GDM1 (cell line): Measurements from ENCODE around the gene MYBPH.

ENCODE experiments used
- DNase-seq: peaks from one replicate; lab custom pipeline; 2025; lab: John Stamatoyannopoulos, UW

Gene MYBPH

GRCh38 chr1:203178821-203179666 lies 3.4 kb upstream of the MYBPH start:
- DNase-seq = no peak

- no peak for DNase-seq
Measured at GRCh38 chr1:203178083-203178482, 2.5 kb upstream of the MYBPH start.

DNA sequence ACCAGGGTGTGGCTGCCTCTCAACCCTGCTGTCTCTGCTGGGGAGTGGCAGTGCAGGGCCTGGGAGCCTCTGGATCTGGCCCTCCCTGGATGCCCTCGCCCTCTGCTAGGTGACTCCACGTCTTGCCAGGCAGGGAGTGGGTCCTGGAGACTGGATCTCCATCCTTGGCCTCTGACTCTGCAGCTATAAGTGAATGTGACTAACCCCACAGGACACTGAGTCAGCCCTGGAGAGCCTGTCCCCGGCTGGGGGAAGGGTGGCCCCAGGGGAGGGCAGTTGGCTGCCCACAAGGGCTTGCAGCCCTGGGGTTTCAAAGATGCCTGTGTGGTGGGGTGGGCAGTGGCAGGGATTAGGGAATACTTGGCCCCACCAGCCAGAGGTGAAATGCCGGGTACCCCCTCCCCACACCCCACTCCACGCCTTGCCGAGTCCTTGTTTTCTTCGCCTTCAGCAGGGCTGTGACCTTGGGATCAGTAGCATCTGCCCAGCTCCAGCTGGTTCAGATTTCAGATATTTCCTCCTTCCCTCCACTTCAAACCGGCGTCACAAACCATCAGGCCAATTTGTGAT lies 1.9 kb upstream of the MYBPH start:
- DNase-seq = no peak

GRCh38 chr1:203177036-203177405 lies 1.4 kb upstream of the MYBPH start:
- DNase-seq = no peak

- DNase-seq = no peak
Measured at GRCh38 chr1:203176273-203177035, 828 bp upstream of the MYBPH start.

- no peak for DNase-seq
Measured at GRCh38 chr1:203175827-203176241, 208 bp upstream of the MYBPH start.

DNA sequence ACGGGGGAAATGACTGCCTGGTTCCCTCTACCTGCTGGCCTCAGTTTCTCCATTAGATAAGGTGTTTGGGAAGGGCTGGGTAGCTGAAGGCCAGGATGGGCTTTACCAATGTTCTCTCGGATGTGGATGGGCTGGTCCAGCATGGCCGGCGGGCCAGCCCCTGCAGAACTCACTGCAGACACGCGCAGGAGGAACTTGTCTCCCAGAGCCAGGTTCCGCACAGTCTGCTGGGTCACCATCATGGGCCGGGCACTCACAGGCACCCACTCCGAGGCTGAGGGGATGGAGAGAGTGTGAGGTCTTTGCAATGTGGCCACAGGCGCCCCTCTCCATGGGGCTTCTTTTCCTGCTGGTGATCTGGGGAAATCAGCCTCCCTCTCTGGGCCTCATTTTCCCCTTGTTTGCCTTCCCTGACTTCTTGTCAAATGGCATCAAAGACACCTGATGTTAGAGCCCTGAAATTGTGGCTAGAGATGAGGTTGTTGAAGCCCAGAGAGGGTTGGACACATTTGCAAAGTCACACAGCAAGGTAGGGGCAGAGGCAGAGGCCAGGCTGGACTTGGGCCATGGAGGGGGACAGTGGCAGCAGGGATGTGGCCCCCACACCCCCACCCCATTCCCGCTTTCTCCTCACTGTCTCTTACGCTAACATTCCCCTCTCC lies 1.2 kb downstream of the MYBPH start:
- no peak for DNase-seq

GRCh38 chr1:203173566-203173965 lies 2.1 kb downstream of the MYBPH start:
- DNase-seq = no peak

GRCh38 chr1:203173011-203173555 lies 2.5 kb downstream of the MYBPH start:
- DNase-seq = no peak

DNA sequence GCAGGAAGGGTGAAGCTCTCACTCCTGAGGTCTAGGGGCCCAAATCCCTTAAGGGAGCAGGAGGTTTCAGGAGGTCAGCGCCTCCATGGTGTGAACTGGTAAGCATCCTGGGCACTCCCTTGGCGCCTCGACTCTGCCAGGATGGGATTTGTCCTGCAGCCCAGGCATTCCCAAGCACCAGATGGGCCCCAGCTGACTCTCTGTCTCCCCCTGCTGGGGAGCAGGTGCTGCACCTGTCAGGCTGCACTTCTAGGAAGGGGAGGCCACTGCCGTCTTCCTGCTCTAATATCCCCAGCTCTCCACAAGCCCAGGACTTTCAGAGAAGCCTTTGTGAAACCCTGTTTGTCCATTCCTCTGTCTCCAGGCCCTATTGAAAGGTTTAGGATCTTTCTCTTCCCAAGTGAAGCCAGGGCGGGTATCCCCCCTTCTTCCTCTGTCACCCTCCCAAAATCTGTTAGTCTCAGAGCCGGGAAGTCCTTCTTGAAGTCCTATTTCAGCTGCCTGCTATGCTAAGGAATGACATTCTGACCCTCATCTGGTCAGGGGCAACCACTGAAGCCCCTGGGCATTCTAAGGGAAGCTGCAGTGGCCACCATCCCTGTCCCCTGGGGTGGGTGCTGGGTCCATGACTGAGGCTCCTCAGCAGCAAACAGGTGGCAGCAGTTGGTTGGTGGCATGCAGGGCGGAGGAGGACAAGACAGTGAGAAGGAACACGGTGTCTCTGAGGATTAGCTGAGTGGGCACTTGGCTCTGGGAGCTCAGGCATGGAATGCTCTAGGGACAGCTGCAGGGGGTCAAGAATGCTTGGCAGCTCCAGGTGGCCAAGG lies 3.2 kb downstream of the MYBPH start:
- peak; percentile 24 for DNase-seq

DNA sequence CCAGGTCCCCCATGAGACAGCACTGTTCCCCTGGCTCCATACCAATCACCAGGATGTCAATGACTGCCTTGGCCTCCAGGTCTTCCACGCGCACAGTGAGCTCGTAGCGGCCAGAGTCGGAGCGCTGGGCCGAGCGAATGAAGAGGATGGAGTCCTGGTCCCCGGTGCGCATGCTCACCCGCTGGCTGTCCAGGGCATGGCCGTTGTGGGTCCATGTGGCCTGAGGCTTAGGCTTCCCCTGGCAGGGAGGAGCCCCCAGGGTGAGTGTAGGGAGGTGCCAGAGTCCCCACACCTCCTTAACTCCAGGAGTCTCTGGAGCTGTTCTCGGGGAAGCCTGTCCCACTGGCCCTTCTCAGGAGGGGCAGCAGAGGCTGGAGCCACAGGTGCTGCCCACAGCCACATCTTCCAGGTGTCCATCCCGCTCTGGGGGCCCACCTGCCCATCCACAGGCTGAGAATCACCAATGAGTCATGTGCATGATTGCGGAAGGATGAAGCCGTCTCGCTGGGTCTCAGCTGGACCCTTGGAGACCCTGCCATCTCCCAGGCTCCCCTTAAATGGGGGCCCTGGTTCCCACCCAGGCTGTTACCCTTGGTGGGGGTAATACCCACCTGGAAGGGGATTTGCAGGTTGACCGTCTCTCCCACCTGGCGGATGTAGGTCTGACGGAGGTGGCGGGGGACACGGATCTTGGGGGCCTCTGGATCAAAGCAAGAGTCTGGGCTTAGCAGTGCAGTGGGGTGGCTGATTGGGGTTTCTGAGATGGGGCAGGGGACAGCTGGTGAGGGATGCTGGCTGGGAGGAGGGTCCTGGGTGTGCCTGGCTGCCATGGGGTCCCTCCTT lies 4.1 kb downstream of the MYBPH start:
- DNase-seq = no peak

DNA sequence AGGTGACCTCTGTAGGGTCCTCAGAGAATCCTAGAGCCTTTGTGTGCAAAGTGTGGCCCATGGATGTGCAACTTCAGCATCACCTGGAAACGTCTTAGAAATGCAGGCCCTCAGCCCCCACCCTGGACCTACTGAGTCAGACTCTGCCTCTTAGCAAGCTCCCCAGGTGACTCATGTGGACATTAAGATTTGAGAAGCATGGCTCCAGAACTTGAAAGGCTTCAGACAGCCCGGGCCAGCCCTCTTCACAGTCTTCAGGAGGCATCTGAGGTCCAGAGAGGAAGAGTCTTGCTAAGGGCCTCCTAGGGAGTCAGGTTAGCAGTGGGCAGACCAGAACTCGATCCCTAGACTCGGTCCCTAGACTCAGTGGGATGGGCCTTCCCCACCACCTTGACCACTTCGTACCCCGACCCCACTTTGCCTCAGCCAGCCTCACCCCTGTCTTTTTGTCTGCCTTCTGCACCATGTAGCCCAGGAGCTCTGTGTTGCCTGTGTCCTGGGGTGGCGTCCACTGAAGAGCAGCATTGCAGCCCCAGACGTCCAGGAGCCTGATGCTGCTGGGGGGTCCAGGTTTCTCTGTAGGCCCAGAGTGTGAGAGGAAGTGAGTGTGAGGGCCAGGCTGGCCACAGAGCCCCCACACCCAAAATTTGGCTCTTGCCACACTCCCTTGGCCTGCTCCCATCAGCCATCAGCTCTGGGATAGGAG lies 4.8 kb downstream of the MYBPH start:
- DNase-seq = no peak

GRCh38 chr1:203169770-203170520 lies 5.7 kb downstream of the MYBPH start:
- DNase-seq = no peak

DNA sequence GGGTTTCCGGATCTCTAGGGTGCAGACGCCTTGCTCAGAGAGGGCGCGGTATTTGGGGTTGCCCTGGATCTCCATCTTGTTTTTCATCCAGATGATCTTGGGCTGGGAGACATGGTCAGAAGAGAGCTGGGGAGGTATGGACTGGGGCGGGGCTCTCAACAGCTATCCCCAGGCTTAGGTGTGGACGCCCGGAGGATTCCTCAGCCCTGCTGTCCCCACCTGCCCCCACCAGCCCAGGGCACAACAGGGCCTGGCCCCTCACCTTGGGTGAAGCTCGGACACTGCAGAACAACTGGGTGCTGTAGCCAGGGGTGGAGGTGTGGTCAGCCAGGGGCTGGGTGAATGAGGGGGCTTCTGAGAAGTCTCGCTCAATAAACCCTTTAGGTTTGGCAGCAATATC lies 6.6 kb downstream of the MYBPH start:
- DNase-seq = no peak

- no peak for DNase-seq
Measured at GRCh38 chr1:203168256-203168786, 7.3 kb downstream of the MYBPH start.

DNA sequence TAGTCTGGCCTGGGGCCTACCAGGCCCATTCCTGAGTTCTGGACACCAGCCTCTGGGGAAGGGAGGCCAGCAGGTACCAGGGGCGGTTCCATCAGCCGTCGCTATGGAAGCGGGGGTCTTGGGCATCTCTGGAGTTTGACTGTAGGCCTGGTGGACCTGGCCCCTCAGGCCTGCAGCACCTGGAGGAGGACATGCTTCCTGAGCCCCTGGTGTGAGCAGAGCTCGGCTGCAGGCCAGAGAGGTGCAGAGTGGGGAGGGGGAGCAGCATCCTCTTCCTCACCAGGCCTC lies 7.8 kb downstream of the MYBPH start:
- no peak for DNase-seq

DNA sequence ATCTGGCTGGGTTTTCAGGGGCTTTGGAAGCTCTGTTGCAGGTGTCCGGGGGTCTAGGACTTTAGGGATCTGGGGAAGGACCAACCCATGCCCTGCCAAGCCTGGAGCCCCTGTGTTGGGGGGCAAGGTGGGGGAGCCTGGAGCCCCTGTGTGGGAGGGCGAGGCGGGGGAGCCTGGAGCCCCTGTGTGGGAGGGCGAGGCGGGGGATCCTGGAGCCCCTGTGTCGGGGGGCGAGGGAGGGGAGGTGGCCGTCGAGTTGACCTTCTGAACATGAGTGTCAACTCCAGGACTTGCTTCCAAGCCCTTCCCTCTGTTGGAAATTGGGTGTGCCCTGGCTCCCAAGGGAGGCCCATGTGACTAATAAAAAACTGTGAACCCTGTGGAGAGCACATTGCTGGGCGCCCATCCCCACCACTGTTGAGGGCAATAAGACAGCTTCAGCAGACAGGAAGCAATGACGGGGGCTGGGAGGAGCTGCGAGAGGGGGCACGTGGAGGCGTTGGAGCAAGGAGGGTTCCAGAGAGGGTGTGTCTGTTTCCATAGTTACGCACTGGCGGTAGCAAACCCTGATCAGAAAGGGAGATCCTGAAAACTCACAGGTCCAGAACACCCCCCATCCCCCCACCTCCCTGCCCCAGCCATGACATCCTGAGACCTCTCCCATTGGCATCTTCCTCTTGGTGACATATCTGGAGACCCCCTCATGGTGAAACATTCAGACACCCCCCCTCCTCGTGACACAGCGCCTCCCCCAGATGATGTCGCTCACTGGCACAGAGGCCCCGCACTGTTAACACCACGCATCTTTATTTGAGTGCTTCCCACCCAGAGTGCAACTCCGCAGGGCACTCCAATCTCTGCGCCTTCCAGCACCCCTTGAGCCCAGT lies 8.4 kb downstream of the MYBPH start:
- DNase-seq = no peak
